ENCODE results near the gene CCT2. TPM values are rescaled to one million over a fixed set of nuclear protein-coding genes. Genes with fewer than 3 reads are reported as not detected.

The CCT2 gene
- 254 and 266 TPM in 2 replicates for total RNA-seq
- long read RNA-seq, transcript CCT2-201 (16 exons, 2,041 nt) = major isoform, 1,395 of 1,536 reads
- long read RNA-seq, transcript CCT2-202 (16 exons, 2,189 nt) = minor isoform, 8 of 1,536 reads
- long read RNA-seq, partial matches to known transcripts = 44 of 1,536 reads
- long read RNA-seq, other reads (novel, unspliced or antisense) = 86 of 1,536 reads

DNA sequence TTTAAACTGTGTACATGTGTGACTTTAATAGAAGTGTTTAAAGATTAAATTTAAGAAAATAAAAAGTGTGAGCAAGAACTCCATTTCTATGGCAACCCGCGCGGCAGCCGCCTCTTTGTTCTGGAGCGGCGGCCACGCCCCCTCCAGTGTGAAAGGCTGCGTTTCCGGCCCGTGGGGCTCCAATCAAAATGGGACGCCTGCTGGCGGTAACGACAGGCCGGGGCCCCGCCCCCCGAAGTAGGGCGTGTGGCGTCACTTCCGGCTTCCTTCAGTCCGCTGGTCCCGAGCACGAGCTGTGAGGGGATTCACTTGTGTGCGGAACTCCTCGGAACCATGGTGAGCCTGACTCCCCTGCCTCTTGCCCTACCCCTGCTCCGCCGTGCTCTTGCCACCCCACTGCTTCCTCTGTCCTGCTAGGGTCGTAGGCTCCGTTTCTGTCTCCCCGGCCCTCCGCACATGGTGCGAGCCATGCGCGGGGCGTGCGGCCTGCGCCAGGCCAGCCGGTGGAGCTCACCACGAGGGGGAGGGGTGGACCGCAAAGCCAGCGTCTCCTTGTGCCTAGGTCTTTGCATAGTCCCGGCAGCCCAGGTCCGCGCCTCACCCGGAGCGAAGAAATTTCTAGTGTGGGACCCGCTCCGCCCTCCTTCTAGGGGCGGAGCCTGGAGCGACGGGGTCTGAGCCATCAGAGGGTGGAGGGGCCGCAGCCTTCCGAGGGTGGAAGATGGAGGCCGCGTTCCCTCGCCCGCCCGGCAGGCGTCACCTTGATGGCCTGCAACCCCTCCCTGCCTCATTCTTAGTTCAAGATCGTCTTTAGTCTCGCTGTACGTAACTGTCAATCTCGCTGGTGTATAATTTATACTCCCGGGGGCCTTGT lies at the start of gene CCT2:
CCT2 (plus strand) TSS at position 271 of the 874 bp plus-strand sequence; CDS start at position 334, 63 bp downstream.
- Mint-ChIP-seq H3K27ac (peak within 1 kb of the TSS; percentile 98), H3K4me1 (ENCODE audit: low read depth) (peaks cover 7% of the 10 kb centered on the region), H3K36me3 (ENCODE audit: insufficient read depth) (peaks cover 14% of the 10 kb centered on the region), H3K27me3 (no peaks in the 10 kb centered on the region), H3K4me3 (ENCODE audit: low read depth) (peak within 1 kb of the TSS; percentile 97), H3K9me3 (ENCODE audit: low read depth) (no peaks in the 10 kb centered on the region)
- peak; percentile 88 for DNase-seq (ENCODE audit: low spot score, unreplicated experiment)
- TF ChIP-seq, protein P1, sequence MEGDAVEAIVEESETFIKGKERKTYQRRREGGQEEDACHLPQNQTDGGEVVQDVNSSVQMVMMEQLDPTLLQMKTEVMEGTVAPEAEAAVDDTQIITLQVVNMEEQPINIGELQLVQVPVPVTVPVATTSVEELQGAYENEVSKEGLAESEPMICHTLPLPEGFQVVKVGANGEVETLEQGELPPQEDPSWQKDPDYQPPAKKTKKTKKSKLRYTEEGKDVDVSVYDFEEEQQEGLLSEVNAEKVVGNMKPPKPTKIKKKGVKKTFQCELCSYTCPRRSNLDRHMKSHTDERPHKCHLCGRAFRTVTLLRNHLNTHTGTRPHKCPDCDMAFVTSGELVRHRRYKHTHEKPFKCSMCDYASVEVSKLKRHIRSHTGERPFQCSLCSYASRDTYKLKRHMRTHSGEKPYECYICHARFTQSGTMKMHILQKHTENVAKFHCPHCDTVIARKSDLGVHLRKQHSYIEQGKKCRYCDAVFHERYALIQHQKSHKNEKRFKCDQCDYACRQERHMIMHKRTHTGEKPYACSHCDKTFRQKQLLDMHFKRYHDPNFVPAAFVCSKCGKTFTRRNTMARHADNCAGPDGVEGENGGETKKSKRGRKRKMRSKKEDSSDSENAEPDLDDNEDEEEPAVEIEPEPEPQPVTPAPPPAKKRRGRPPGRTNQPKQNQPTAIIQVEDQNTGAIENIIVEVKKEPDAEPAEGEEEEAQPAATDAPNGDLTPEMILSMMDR (IDR thresholded peaks at IDR 0.05; ENCODE audit: unreplicated experiment) = peak; percentile 55

DNA sequence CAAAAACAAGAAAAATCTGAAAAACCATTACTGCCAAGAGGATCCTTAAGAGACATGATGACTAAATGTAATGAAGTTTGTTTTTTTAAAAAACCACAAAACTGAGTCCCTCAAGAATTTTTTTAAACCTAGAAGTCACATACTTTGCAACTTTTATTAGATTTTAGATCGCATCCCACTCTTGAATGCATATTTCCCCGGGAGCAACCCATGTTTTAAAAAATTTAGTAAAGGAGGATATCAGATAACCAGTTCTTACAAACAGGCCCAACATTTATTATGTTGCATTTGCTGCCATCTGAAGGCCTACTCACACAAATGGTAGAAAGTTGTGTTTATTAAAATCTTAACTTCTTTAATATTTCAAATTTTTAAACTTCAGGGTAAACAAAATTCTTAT lies 44.3 kb upstream of the CCT2 start:
- no peak overlapping the region for H3K27ac Mint-ChIP-seq
- no peaks in the 10 kb centered on the region for H3K27me3 Mint-ChIP-seq
- no peaks in the 10 kb centered on the region for H3K4me1 Mint-ChIP-seq (ENCODE audit: low read depth)
- peaks cover 13% of the 10 kb centered on the region for H3K9me3 Mint-ChIP-seq (ENCODE audit: low read depth)
- H3K4me3 Mint-ChIP-seq (ENCODE audit: low read depth) = no peak overlapping the region
- H3K36me3 Mint-ChIP-seq (ENCODE audit: insufficient read depth) = peaks cover 22% of the 10 kb centered on the region
- DNase-seq (ENCODE audit: low spot score, unreplicated experiment) = no peak
- TF ChIP-seq, protein P1 (IDR thresholded peaks at IDR 0.05; ENCODE audit: unreplicated experiment) = no peak

GRCh38 chr12:69544087-69544486 lies 41.2 kb upstream of the CCT2 start:
- TF ChIP-seq, protein P1 (IDR thresholded peaks at IDR 0.05; ENCODE audit: unreplicated experiment) = no peak
- peaks cover 22% of the 10 kb centered on the region for H3K36me3 Mint-ChIP-seq (ENCODE audit: insufficient read depth)

DNA sequence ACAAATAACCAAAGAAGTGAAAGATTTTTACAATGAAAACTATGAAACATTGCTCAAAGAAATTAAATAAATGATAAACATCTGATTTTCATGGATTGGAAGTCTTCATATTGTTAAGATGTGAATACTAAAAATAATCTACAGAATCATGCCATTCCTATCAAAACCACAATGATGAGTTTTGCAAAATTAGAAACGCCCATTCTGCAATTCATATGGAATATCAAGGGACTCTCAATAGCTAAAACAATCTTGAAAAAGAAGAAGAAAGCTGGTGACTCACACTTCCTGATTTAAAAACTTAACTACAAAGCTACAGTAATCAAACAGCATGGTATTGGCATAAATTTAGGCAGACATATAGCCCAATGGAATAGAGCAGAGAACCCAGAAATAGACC lies 40.2 kb upstream of the CCT2 start:
- peaks cover 22% of the 10 kb centered on the region for H3K36me3 Mint-ChIP-seq (ENCODE audit: insufficient read depth)
- TF ChIP-seq, protein P1 (IDR thresholded peaks at IDR 0.05; ENCODE audit: unreplicated experiment) = no peak

More at GRCh38 chr12:69544087-69544486, 41.2 kb upstream of the CCT2 start:
- no peak overlapping the region for H3K27ac Mint-ChIP-seq
- DNase-seq (ENCODE audit: low spot score, unreplicated experiment) = no peak
- no peaks in the 10 kb centered on the region for H3K4me1 Mint-ChIP-seq (ENCODE audit: low read depth)
- peaks cover 16% of the 10 kb centered on the region for H3K9me3 Mint-ChIP-seq (ENCODE audit: low read depth)
- H3K27me3 Mint-ChIP-seq = no peaks in the 10 kb centered on the region
- no peak overlapping the region for H3K4me3 Mint-ChIP-seq (ENCODE audit: low read depth)

GRCh38 chr12:69546693-69547438 lies 38.4 kb upstream of the CCT2 start:
- no peak overlapping the region for H3K4me3 Mint-ChIP-seq (ENCODE audit: low read depth)
- H3K27me3 Mint-ChIP-seq = no peaks in the 10 kb centered on the region
- TF ChIP-seq, protein P1 (IDR thresholded peaks at IDR 0.05; ENCODE audit: unreplicated experiment) = no peak
- peaks cover 19% of the 10 kb centered on the region for H3K36me3 Mint-ChIP-seq (ENCODE audit: insufficient read depth)
- H3K27ac Mint-ChIP-seq = no peak overlapping the region
- H3K9me3 Mint-ChIP-seq (ENCODE audit: low read depth) = peaks cover 16% of the 10 kb centered on the region
- DNase-seq (ENCODE audit: low spot score, unreplicated experiment) = no peak
- no peaks in the 10 kb centered on the region for H3K4me1 Mint-ChIP-seq (ENCODE audit: low read depth)

More for the DNA sequence above, 40.2 kb upstream of the CCT2 start:
- DNase-seq (ENCODE audit: low spot score, unreplicated experiment) = no peak
- peaks cover 16% of the 10 kb centered on the region for H3K9me3 Mint-ChIP-seq (ENCODE audit: low read depth)
- no peaks in the 10 kb centered on the region for H3K4me1 Mint-ChIP-seq (ENCODE audit: low read depth)
- no peak overlapping the region for H3K4me3 Mint-ChIP-seq (ENCODE audit: low read depth)
- H3K27ac Mint-ChIP-seq = no peak overlapping the region
- H3K27me3 Mint-ChIP-seq = no peaks in the 10 kb centered on the region

Measured in progenitor cell of endocrine pancreas (in vitro differentiated cells).